ENCODE data around the gene EVC.

DNA sequence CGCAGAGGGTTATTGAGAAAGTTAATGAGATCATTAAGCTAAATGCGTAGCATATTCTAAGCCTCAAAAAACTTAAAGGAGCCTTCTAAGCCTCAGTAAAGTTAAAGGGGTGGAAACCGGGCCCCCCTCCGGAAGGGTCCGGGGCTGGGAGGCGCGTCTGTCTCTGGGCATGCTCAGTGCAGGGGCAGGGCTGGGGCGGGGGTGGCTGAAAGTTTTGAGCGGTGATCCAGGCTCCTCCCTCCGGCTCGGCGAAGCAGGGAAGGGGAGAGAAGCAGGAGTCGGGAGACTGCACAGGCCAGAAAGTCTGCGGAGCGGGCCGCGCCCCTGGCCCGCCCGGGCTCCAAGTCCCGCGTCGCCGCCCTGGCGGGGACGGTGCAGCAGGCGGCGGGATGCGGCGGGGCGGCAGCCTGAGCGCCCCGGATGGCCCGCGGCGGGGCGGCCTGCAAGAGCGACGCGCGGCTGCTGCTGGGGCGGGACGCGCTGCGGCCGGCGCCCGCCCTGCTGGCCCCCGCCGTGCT is at the start of gene EVC:
- TF ChIP-seq ZBTB7A (IDR thresholded peaks at IDR 0.05; ENCODE audit: low read depth) (no peak), EP300 (IDR thresholded peaks at IDR 0.05; ENCODE audit: borderline replicate concordance) (no peak), CREB1 (IDR thresholded peaks at IDR 0.05; ENCODE audit: low read depth) (no peak), TAF1 (IDR thresholded peaks at IDR 0.05; ENCODE audit: low read depth) (no peak), RAD21 (IDR thresholded peaks at IDR 0.05; ENCODE audit: low read depth) (no peak), CEBPB (IDR thresholded peaks at IDR 0.05) (no peak), YY1 (IDR thresholded peaks at IDR 0.05; ENCODE audit: low read depth) (no peak)
- TF ChIP-seq, protein P1, sequence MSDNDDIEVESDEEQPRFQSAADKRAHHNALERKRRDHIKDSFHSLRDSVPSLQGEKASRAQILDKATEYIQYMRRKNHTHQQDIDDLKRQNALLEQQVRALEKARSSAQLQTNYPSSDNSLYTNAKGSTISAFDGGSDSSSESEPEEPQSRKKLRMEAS (IDR thresholded peaks at IDR 0.05) = no peak
- TF ChIP-seq, protein P2, sequence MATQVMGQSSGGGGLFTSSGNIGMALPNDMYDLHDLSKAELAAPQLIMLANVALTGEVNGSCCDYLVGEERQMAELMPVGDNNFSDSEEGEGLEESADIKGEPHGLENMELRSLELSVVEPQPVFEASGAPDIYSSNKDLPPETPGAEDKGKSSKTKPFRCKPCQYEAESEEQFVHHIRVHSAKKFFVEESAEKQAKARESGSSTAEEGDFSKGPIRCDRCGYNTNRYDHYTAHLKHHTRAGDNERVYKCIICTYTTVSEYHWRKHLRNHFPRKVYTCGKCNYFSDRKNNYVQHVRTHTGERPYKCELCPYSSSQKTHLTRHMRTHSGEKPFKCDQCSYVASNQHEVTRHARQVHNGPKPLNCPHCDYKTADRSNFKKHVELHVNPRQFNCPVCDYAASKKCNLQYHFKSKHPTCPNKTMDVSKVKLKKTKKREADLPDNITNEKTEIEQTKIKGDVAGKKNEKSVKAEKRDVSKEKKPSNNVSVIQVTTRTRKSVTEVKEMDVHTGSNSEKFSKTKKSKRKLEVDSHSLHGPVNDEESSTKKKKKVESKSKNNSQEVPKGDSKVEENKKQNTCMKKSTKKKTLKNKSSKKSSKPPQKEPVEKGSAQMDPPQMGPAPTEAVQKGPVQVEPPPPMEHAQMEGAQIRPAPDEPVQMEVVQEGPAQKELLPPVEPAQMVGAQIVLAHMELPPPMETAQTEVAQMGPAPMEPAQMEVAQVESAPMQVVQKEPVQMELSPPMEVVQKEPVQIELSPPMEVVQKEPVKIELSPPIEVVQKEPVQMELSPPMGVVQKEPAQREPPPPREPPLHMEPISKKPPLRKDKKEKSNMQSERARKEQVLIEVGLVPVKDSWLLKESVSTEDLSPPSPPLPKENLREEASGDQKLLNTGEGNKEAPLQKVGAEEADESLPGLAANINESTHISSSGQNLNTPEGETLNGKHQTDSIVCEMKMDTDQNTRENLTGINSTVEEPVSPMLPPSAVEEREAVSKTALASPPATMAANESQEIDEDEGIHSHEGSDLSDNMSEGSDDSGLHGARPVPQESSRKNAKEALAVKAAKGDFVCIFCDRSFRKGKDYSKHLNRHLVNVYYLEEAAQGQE (IDR thresholded peaks at IDR 0.05; ENCODE audit: low read depth) = no peak
